ENCODE measurements around the gene APMAP. TPM values are rescaled to one million over a fixed set of nuclear protein-coding genes. Genes with fewer than 3 reads are reported as not detected.

Gene APMAP
- total and polyA plus RNA-seq, 10 of the 15 experiments (the other 5 are each of a cell fraction or from before 2014, with no cell fraction given), result 12.1 to 60.2 (median 32.7) TPM

DNA sequence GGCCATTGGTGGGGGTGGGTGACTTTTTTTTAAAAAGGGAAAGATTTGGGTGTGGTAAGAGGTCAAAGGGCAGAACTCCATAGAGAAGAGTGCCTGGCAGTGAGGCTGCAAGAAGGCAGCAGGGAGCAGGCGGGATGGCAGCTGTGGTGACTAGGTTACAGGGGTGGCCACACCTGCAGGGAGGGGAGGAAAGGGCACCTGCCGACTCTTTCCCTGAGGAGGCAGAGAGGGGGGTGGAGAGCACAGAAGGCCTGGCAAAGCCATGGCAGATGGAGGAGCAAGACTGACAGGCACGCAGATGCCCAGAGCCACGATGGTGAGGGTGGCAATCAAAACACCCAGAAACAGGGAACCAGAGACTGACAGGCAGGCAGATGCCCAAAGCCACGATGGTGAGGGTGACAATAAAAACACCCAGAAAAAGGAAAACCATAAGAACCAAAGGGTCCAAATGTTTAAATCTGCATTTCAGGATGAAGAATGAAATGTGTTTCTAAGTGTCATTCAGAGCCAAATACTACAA is 24.2 kb downstream of the APMAP start (continued):
- no peak for TF ChIP-seq ZSCAN29 (IDR thresholded peaks at IDR 0.05)

DNA sequence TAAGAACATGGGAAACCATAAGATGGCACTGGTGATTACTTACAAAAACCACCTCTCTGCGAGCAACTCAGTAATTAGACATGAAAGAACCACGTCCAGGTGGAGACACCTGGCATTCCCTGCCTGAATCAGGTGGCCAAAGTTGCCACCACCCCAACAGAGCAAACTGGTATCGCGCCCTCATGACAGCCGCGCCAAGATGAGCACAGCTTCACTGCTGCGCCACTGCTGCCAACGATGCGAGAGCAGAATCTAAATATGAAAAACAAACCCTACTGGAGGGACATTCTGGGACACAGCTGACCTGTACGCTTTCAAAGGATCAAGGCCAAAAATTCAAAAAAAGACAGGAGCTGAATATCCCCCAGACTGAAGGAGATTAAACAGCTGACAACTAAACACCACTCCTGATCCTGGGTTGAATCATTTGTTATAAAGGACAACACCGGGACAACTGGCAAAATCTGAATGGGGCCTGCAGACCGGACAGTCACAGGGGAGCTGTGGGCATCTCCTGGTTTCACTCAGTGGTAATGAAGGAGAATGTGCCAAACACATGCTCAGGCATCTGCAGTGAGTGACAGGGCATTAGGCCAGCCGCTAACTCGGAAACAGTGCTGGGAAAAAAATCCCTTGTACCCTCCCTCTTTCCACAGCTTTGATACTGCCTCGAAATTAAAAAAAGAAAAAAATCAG is 26.1 kb downstream of the APMAP start:
- no peaks in the 10 kb centered on the region for H3K9me3 ChIP-seq (replicated peaks; ENCODE audit: control insufficient read depth, insufficient read depth, low read length)
- peaks cover 20 to 23% of the 10 kb centered on the region in 2 experiments; a peak in 3 of 4 replicates for H3K36me3 ChIP-seq (ENCODE audit: control insufficient read depth in 2 of 2, insufficient read depth in 2 of 2, low read length in 1 of 2)
- RAD21 ChIA-PET (ENCODE audit: unreplicated experiment), result no interaction called here
- H3K4me2 ChIP-seq (ENCODE audit: control insufficient read depth, insufficient read depth), result no peak overlapping the region
- H3K79me2 ChIP-seq (ENCODE audit: control insufficient read depth, insufficient read depth, low read length), result no peaks in the 10 kb centered on the region
- H2AFZ ChIP-seq (ENCODE audit: control insufficient read depth, low read depth, low read length), result no peak overlapping the region
- SMC1A ChIA-PET (ENCODE audit: uncharacterized antibody, unreplicated experiment), result no interaction called here
- POLR2A ChIA-PET, result interaction anchor here (0.7 kb wide), 1 partner anchor 12 kb away, joined by 5 read pairs; no protein-coding TSS in a partner anchor
- in situ Hi-C loops (cut with MboI), result no loop called here
- FAIRE-seq (no peak), DNase-seq (ENCODE audit: low read depth, low spot score) (no peak), ATAC-seq (no peak)
- no peaks in the 10 kb centered on the region for H3K27me3 ChIP-seq (replicated peaks in 1 of 2; ENCODE audit: control insufficient read depth in 2 of 2, insufficient read depth in 2 of 2, low read length in 1 of 2)
- intact Hi-C loops (cut with micrococcal nuclease; ENCODE audit: unreplicated experiment), result no loop called here
- H3K4me1 ChIP-seq (ENCODE audit: control insufficient read depth, insufficient read depth, low read length), result no peaks in the 10 kb centered on the region
- TF ChIP-seq IRF4 (IDR thresholded peaks at IDR 0.05; ENCODE audit: low read depth, low read length) (no peak), SIN3A (IDR thresholded peaks at IDR 0.05; ENCODE audit: low read depth, low read length) (no peak), WRNIP1 (IDR thresholded peaks at IDR 0.05; ENCODE audit: borderline replicate concordance, low read depth, low read length) (no peak), IKZF1 (conservative IDR thresholded peaks at IDR 0.05) (no peak)
- TF ChIP-seq, protein P1, sequence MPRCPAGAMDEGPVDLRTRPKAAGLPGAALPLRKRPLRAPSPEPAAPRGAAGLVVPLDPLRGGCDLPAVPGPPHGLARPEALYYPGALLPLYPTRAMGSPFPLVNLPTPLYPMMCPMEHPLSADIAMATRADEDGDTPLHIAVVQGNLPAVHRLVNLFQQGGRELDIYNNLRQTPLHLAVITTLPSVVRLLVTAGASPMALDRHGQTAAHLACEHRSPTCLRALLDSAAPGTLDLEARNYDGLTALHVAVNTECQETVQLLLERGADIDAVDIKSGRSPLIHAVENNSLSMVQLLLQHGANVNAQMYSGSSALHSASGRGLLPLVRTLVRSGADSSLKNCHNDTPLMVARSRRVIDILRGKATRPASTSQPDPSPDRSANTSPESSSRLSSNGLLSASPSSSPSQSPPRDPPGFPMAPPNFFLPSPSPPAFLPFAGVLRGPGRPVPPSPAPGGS (IDR thresholded peaks at IDR 0.05; ENCODE audit: borderline replicate concordance, insufficient read depth, low read depth, low read length, poor library complexity, severe bottlenecking), result no peak
- TF ChIP-seq, protein P2, sequence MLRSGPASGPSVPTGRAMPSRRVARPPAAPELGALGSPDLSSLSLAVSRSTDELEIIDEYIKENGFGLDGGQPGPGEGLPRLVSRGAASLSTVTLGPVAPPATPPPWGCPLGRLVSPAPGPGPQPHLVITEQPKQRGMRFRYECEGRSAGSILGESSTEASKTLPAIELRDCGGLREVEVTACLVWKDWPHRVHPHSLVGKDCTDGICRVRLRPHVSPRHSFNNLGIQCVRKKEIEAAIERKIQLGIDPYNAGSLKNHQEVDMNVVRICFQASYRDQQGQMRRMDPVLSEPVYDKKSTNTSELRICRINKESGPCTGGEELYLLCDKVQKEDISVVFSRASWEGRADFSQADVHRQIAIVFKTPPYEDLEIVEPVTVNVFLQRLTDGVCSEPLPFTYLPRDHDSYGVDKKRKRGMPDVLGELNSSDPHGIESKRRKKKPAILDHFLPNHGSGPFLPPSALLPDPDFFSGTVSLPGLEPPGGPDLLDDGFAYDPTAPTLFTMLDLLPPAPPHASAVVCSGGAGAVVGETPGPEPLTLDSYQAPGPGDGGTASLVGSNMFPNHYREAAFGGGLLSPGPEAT (IDR thresholded peaks at IDR 0.05; ENCODE audit: low read depth), result no peak
- H3K27ac ChIP-seq (ENCODE audit: control insufficient read depth, insufficient read depth), result no peak overlapping the region
- 88% methylated on average over 15 of the region's 15 CpGs for WGBS (ENCODE audit: insufficient coverage, insufficient replicate concordance, low lambda C conversion rate, missing lambda C conversion rate)
- no peak overlapping the region for H3K4me3 ChIP-seq
- BruUV-seq (replicated peaks), result no TSS peak
- CTCF ChIA-PET, result no interaction called here
- H3K9ac ChIP-seq (ENCODE audit: control insufficient read depth, insufficient read depth, low read length), result no peak overlapping the region
- no peaks in the 10 kb centered on the region for H4K20me1 ChIP-seq (ENCODE audit: control insufficient read depth, insufficient read depth)
